Right ventricle myocardium inferior (tissue), 1 donor: ENCODE measurements around the gene PRIMA1. TPM values are rescaled to one million over a fixed set of nuclear protein-coding genes. Genes with fewer than 3 reads are reported as not detected.
A peak's percentile ranks its signal among the peaks of the same experiment; 100 is the strongest.
"Not testable (repeated sequence)": the region's sequence is repeated elsewhere in the genome, so short reads cannot be mapped to it uniquely, and the experiment has no call there.

Experiments
- ATAC-seq: fragments of 200-7000 bp; cut with Tn5 transposase; one replicate; pipeline ENCODE4 v1.9.1; 2020; ENCODE audit warnings: mild to moderate bottlenecking, moderate library complexity
- DNase-seq: peaks from one replicate; pipeline ENCODE4 v3.0.0; 2021; ENCODE audit errors: missing footprints
- intact Hi-C: fragments of 100-400 bp; cut with DNase I; formaldehyde crosslinking; loops from one replicate; pipeline ENCODE4 v1.11.0; 2022
- long read RNA-seq: library from polyadenylated mRNA; unstranded; transcript quantifications from one replicate; pipeline ENCODE4 v2.0.0, GENCODE V29; 2021
- total RNA-seq: library from RNA; stranded (reverse); fragmentation: NEBNext Ultra II Directional; extraction: Animal tissue kit (Norgen Biotek cat#: 25700); gene quantifications from one replicate; pipeline ENCODE4 v1.2.1, GENCODE V29; 2021
- donor health status: DM: no; HTN: yes; CAD: no; lungs with severe emphysema.

Gene PRIMA1
- total RNA-seq: 10.3 TPM
- long read RNA-seq, partial matches to known transcripts: 0 of 2 reads
- long read RNA-seq, other reads (novel, unspliced or antisense): 2 of 2 reads

GRCh38 chr14:93788293-93788542 lies at the start of gene PRIMA1:
Gene PRIMA1, minus strand, starts transcription at chr14:93788485. Its CDS starts 767 bp downstream, at chr14:93787718.
- ATAC-seq (peak; percentile 17), DNase-seq (no peak)
- intact Hi-C loops: no loop called here

- no peak for ATAC-seq
- intact Hi-C loops: no loop called here
- DNase-seq: no peak
Observed at GRCh38 chr14:93834699-93835371, 46.5 kb upstream of the PRIMA1 start.

GRCh38 chr14:93832665-93833064 lies 44.4 kb upstream of the PRIMA1 start:
- DNase-seq (peak; percentile 43), ATAC-seq (peak; percentile 59)
- intact Hi-C loops: no loop called here

GRCh38 chr14:93832081-93832480 lies 43.8 kb upstream of the PRIMA1 start:
- intact Hi-C loops: no loop called here
- DNase-seq (peak; percentile 17), ATAC-seq (no peak)

- intact Hi-C loops: no loop called here
- peak; percentile 5 for DNase-seq
- ATAC-seq: no peak
Observed at GRCh38 chr14:93830753-93831461, 42.6 kb upstream of the PRIMA1 start.

- ATAC-seq (no peak), DNase-seq (no peak)
- intact Hi-C loops: no loop called here
Observed at GRCh38 chr14:93829839-93830481, 41.7 kb upstream of the PRIMA1 start.

GRCh38 chr14:93825235-93825553 lies 36.9 kb upstream of the PRIMA1 start:
- intact Hi-C loops: no loop called here
- ATAC-seq (no peak), DNase-seq (no peak)

- intact Hi-C loops: no loop called here
- DNase-seq (no peak), ATAC-seq (no peak)
Observed at GRCh38 chr14:93824518-93825234, 36.4 kb upstream of the PRIMA1 start.

GRCh38 chr14:93824076-93824475 lies 35.8 kb upstream of the PRIMA1 start:
- DNase-seq: no peak
- intact Hi-C loops: no loop called here
- ATAC-seq: no peak

- DNase-seq: no peak
- intact Hi-C loops: no loop called here
- ATAC-seq: no peak
Observed at GRCh38 chr14:93821051-93821450, 32.8 kb upstream of the PRIMA1 start.

GRCh38 chr14:93818857-93819256 lies 30.6 kb upstream of the PRIMA1 start:
- intact Hi-C loops: no loop called here
- ATAC-seq (no peak), DNase-seq (no peak)

GRCh38 chr14:93811676-93812075 lies 23.4 kb upstream of the PRIMA1 start:
- DNase-seq (no peak), ATAC-seq (no peak)
- intact Hi-C loops: no loop called here

- intact Hi-C loops: no loop called here
- DNase-seq: no peak
- no peak for ATAC-seq
Observed at GRCh38 chr14:93811020-93811419, 22.7 kb upstream of the PRIMA1 start.

- ATAC-seq, intact Hi-C loops, DNase-seq: not testable (repeated sequence)
Observed at GRCh38 chr14:93809491-93810420, 21.5 kb upstream of the PRIMA1 start.

GRCh38 chr14:93804654-93805053 lies 16.4 kb upstream of the PRIMA1 start:
- ATAC-seq: no peak
- no peak for DNase-seq
- intact Hi-C loops: no loop called here

- intact Hi-C loops: no loop called here
- DNase-seq (no peak), ATAC-seq (no peak)
Observed at GRCh38 chr14:93803408-93804318, 15.4 kb upstream of the PRIMA1 start.

- no peak for DNase-seq
- ATAC-seq: peak; percentile 11
- intact Hi-C loops: no loop called here
Observed at GRCh38 chr14:93799989-93800921, 12.0 kb upstream of the PRIMA1 start.
